Mesenchymal stem cell (in vitro differentiated cells and primary cell): ENCODE results near the gene ARPC5.

ENCODE experiments used
- DNase-seq: peaks from one replicate; pipeline ENCODE4 v3.0.0-alpha.2; 2013
- H2AFZ ChIP-seq: one replicate; pipeline ENCODE4 v1.6.1; 2013; ENCODE audit warnings: low read depth, mild to moderate bottlenecking, control low read depth, inconsistent platforms, low read length, moderate library complexity
- H2AK5ac ChIP-seq: 2 replicates; pipeline ENCODE4 v1.6.1; 2013; ENCODE audit warnings: low read length, moderate library complexity, mild to moderate bottlenecking, inconsistent platforms; ENCODE audit not compliant: severe bottlenecking
- H2BK120ac ChIP-seq: one replicate; pipeline ENCODE4 v1.6.1; 2013; ENCODE audit warnings: low read depth, mild to moderate bottlenecking, inconsistent platforms, low read length, moderate library complexity
- H2BK12ac ChIP-seq, 2 experiments: one replicate each; pipeline ENCODE4 v1.6.1; 2013; ENCODE audit warnings: inconsistent platforms in 2 of 2, low read length in 2 of 2, mild to moderate bottlenecking in 2 of 2, moderate library complexity in 2 of 2, control low read depth in 1 of 2
- H2BK15ac ChIP-seq: one replicate; pipeline ENCODE4 v1.6.1; 2013; ENCODE audit warnings: mild to moderate bottlenecking, low read depth, inconsistent platforms; ENCODE audit not compliant: poor library complexity, severe bottlenecking
- H2BK5ac ChIP-seq: 2 replicates; pipeline ENCODE4 v1.6.1; 2013; ENCODE audit warnings: low read depth, mild to moderate bottlenecking, low read length, control low read depth, inconsistent platforms; ENCODE audit not compliant: poor library complexity, severe bottlenecking
- H3K14ac ChIP-seq, 2 experiments: one replicate each; pipeline ENCODE4 v1.6.1; 2013; ENCODE audit warnings: inconsistent platforms in 2 of 2, low read length in 2 of 2, control low read depth in 1 of 2, mild to moderate bottlenecking in 1 of 2, moderate library complexity in 1 of 2
- H3K18ac ChIP-seq, 2 experiments: one replicate each; pipeline ENCODE4 v1.6.1; 2013; ENCODE audit warnings: inconsistent platforms in 2 of 2, low read length in 2 of 2, control low read depth in 1 of 2, low read depth in 1 of 2, mild to moderate bottlenecking in 1 of 2
- H3K23ac ChIP-seq, 2 experiments: one replicate each; pipeline ENCODE4 v1.6.1; 2013; ENCODE audit warnings: inconsistent platforms in 2 of 2, low read length in 2 of 2, mild to moderate bottlenecking in 2 of 2, moderate library complexity in 2 of 2, control low read depth in 1 of 2
- H3K27ac ChIP-seq: 2 replicates; pipeline ENCODE4 v1.5.1; 2013; ENCODE audit warnings: mild to moderate bottlenecking, moderate library complexity, low read length, control low read depth, inconsistent platforms; ENCODE audit not compliant: poor library complexity, severe bottlenecking
- H3K27me3 ChIP-seq, 2 experiments: 2 replicates each; pipeline versions ENCODE4 v1.6.1 to v1.7.0; 2013; ENCODE audit warnings: low read length in 2 of 2, mild to moderate bottlenecking in 2 of 2, moderate library complexity in 2 of 2, control low read depth in 1 of 2, inconsistent platforms in 1 of 2; ENCODE audit not compliant: control insufficient read depth in 1 of 2, insufficient read depth in 1 of 2
- H3K36me3 ChIP-seq, 2 experiments: 2 replicates each; pipeline versions ENCODE4 v1.6.1 to v1.7.0; 2013; ENCODE audit warnings: low read length in 2 of 2, control low read depth in 1 of 2, inconsistent platforms in 1 of 2, low read depth in 1 of 2, mild to moderate bottlenecking in 1 of 2; ENCODE audit not compliant: insufficient read depth in 2 of 2, control insufficient read depth in 1 of 2
- H3K4ac ChIP-seq, 2 experiments: one replicate each; pipeline ENCODE4 v1.6.1; 2013; ENCODE audit warnings: inconsistent platforms in 2 of 2, low read length in 2 of 2, mild to moderate bottlenecking in 2 of 2, moderate library complexity in 2 of 2, control low read depth in 1 of 2, low read depth in 1 of 2
- H3K4me1 ChIP-seq: 2 replicates; pipeline ENCODE4 v1.6.1; 2013; ENCODE audit warnings: low read depth, low read length, control low read depth; ENCODE audit not compliant: control insufficient read depth, insufficient read depth
- H3K4me2 ChIP-seq: 2 replicates; pipeline ENCODE4 v1.6.1; 2013; ENCODE audit warnings: low read length, mild to moderate bottlenecking, inconsistent platforms; ENCODE audit not compliant: poor library complexity, severe bottlenecking
- H3K4me3 ChIP-seq, 2 experiments: 2 replicates each; pipeline versions ENCODE4 v1.5.1 to v1.7.0; 2013; ENCODE audit warnings: low read length in 2 of 2, mild to moderate bottlenecking in 2 of 2, control low read depth in 1 of 2, low read depth in 1 of 2; ENCODE audit not compliant: insufficient read depth in 1 of 2
- H3K79me1 ChIP-seq: replicated peaks from 2 replicates; pipeline ENCODE4 v1.6.1; 2013; ENCODE audit warnings: mild to moderate bottlenecking, control low read depth, low read length, inconsistent platforms; ENCODE audit not compliant: poor library complexity, severe bottlenecking
- H3K9ac ChIP-seq: 2 replicates; pipeline ENCODE4 v1.7.0; 2013; ENCODE audit warnings: mild to moderate bottlenecking, low read length, moderate library complexity
- H3K9me3 ChIP-seq: 2 replicates; pipeline ENCODE4 v1.7.0; 2013; ENCODE audit warnings: mild to moderate bottlenecking, low read length; ENCODE audit not compliant: control insufficient read depth
- H4K8ac ChIP-seq: one replicate; pipeline ENCODE4 v1.6.1; 2013; ENCODE audit warnings: inconsistent platforms, mild to moderate bottlenecking, low read length, moderate library complexity
- H4K91ac ChIP-seq: one replicate; pipeline ENCODE4 v1.6.1; 2013; ENCODE audit warnings: mild to moderate bottlenecking, low read length, inconsistent platforms
- WGBS: methylation state at CpG from one replicate; pipeline ENCODE4 v1.1.7; 2013; ENCODE audit warnings: mixed read lengths; 5-methylcytosine and 5-hydroxymethylcytosine counted together

The ARPC5 gene

GRCh38 chr1:183580281-183580682, 55.3 kb downstream of the ARPC5 start:
- H4K91ac ChIP-seq: no peak overlapping the region
- no peak overlapping the region for H2BK12ac ChIP-seq
- no peaks in the 10 kb centered on the region for H3K9me3 ChIP-seq
- peak overlapping the region; percentile 33 for H2AFZ ChIP-seq
- no peaks in the 10 kb centered on the region for H3K4me1 ChIP-seq
- no peak overlapping the region for H3K27ac ChIP-seq
- DNase-seq: peak; percentile 24
- 46% methylated on average over 8 of the region's 8 CpGs for WGBS
- no peak overlapping the region for H3K9ac ChIP-seq
- no peak overlapping the region for H3K23ac ChIP-seq
- H4K8ac ChIP-seq: no peak overlapping the region
- no peak overlapping the region for H3K4ac ChIP-seq
- H2BK120ac ChIP-seq: no peak overlapping the region
- peaks cover 0 to 14% of the 10 kb centered on the region in 2 experiments for H3K27me3 ChIP-seq
- H2BK15ac ChIP-seq: no peak overlapping the region
- no peak overlapping the region for H3K18ac ChIP-seq
- H3K79me1 ChIP-seq: no peaks in the 10 kb centered on the region
- H3K4me2 ChIP-seq: no peak overlapping the region
- H2BK5ac ChIP-seq: no peak overlapping the region
- H2AK5ac ChIP-seq: no peak overlapping the region
- no peaks in the 10 kb centered on the region for H3K36me3 ChIP-seq
- H3K14ac ChIP-seq: no peak overlapping the region
- H3K4me3 ChIP-seq: no peak overlapping the region

DNA sequence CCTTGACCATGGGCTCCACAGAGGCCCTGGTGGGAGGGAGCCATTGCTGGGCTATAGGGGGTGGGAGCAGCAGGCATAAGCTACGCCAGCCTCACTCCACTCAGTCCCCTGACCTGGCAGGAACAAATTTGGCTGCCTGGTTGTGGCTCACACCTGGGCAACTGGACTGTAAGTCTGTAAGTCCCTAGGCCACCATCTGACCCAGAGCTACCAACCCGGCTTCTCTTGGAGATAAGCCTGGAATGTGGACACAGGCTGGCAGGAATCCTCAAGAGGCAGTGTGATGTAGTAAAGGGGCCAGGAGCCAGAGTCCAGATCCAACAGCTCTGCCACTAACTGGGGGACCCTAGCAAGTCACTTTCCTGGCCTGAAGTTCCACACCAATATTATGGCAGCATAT, 56.7 kb downstream of the ARPC5 start:
- 96% methylated on average over 2 of the region's 2 CpGs for WGBS

DNA sequence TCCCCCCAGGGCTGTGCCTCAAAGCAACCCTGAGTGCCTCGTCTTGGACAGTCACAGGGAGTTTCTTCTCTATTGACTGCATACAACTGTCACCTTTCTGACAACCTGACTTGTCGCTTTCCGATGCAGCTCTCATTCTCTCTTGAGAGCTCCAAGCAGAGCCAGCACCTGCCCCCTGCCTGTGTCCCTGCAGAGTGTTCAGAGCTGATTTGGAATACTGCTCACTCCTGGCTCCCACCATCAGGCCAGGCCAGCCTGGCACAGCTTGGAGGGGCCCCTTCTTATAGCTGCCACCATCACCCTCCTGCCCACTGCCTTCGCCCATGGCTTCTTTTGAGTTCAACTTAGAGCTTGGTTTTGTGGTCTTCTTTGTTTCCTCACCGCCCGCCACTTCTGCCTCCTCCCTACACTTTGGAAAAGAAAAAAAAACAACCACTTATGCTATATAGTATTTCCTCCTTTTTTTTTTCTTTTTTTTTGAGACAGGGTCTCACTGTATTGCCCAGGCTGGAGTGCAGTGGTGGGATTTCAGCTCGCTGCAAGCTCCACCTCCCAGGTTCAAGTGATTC, 57.6 kb downstream of the ARPC5 start:
- Histone ChIP-seq H3K4me3 (no peak overlapping the region), H3K14ac (no peak overlapping the region), H2BK15ac (no peak overlapping the region), H4K8ac (no peak overlapping the region), H2BK120ac (no peak overlapping the region), H3K4me2 (no peak overlapping the region), H3K18ac (no peak overlapping the region), H2AK5ac (no peak overlapping the region), H3K4ac (no peak overlapping the region), H3K79me1 (no peaks in the 10 kb centered on the region), H3K27me3 (peaks cover 0 to 14% of the 10 kb centered on the region in 2 experiments), H3K9me3 (no peaks in the 10 kb centered on the region), H3K36me3 (no peaks in the 10 kb centered on the region), H4K91ac (no peak overlapping the region), H3K9ac (no peak overlapping the region), H2BK5ac (no peak overlapping the region), H3K4me1 (no peaks in the 10 kb centered on the region), H3K23ac (no peak overlapping the region), H2AFZ (no peak overlapping the region), H2BK12ac (no peak overlapping the region), H3K27ac (no peak overlapping the region)
- 93% methylated on average over 7 of the region's 7 CpGs for WGBS
- DNase-seq: no peak

More for the DNA sequence above, 56.7 kb downstream of the ARPC5 start:
- Histone ChIP-seq H3K36me3 (no peaks in the 10 kb centered on the region), H2BK15ac (no peak overlapping the region), H2BK5ac (no peak overlapping the region), H3K4me2 (no peak overlapping the region), H3K9ac (no peak overlapping the region), H3K79me1 (no peaks in the 10 kb centered on the region), H3K4ac (no peak overlapping the region), H3K14ac (no peak overlapping the region), H2AK5ac (no peak overlapping the region), H3K4me1 (no peaks in the 10 kb centered on the region), H4K8ac (no peak overlapping the region), H2BK120ac (no peak overlapping the region), H3K23ac (peak overlapping the region in 1 of 2 experiments; percentile 6), H3K9me3 (no peaks in the 10 kb centered on the region), H3K4me3 (no peak overlapping the region), H2AFZ (no peak overlapping the region), H3K18ac (no peak overlapping the region), H3K27me3 (peaks cover 0 to 14% of the 10 kb centered on the region in 2 experiments), H2BK12ac (no peak overlapping the region), H4K91ac (no peak overlapping the region), H3K27ac (no peak overlapping the region)
- no peak for DNase-seq

GRCh38 chr1:183576537-183576936, 59.0 kb downstream of the ARPC5 start:
- Histone ChIP-seq H3K9ac (no peak overlapping the region), H3K79me1 (no peaks in the 10 kb centered on the region), H3K4me1 (no peaks in the 10 kb centered on the region), H4K91ac (no peak overlapping the region), H2BK15ac (no peak overlapping the region), H3K23ac (no peak overlapping the region), H2BK120ac (no peak overlapping the region), H3K4ac (no peak overlapping the region), H3K14ac (no peak overlapping the region), H2AFZ (no peak overlapping the region), H3K18ac (no peak overlapping the region), H3K4me3 (no peak overlapping the region), H4K8ac (no peak overlapping the region), H2BK12ac (no peak overlapping the region), H3K9me3 (no peaks in the 10 kb centered on the region), H3K4me2 (no peak overlapping the region), H3K27me3 (peaks cover 0 to 14% of the 10 kb centered on the region in 2 experiments), H2AK5ac (no peak overlapping the region), H2BK5ac (no peak overlapping the region), H3K36me3 (no peaks in the 10 kb centered on the region), H3K27ac (no peak overlapping the region)
- 77% methylated on average over 8 of the region's 8 CpGs for WGBS
- no peak for DNase-seq
